ENCODE measurements around the gene CYTH4.

Gene CYTH4

GRCh38 chr22:37291559-37292298, 9.4 kb downstream of the CYTH4 start:
- DNase-seq (ENCODE audit: low read depth): no peak

DNA sequence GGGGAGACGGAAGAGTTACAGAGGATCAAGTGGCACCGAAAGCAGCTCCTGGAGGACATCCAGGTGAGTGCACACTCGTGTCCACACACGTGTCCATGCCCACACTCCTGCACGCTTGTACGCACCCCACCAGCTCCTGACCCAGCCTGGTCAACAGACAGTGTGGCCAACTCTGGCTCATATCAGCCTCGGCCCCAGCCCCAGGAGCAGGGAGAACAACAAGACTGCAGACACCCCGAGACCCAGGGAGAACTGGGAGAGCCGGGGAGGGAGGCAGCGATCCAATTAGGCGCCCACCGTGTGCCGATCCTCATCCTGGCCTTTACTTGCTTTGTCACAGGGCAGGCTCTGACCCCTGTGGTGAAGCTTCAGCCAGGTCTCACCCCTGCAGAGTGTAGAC, 10.3 kb downstream of the CYTH4 start:
- no peak for DNase-seq (ENCODE audit: low read depth)

GRCh38 chr22:37293172-37293571, 10.9 kb downstream of the CYTH4 start:
- no peak for DNase-seq (ENCODE audit: low read depth)

GRCh38 chr22:37294747-37295146, 12.4 kb downstream of the CYTH4 start:
- no peak for DNase-seq (ENCODE audit: low read depth)

DNA sequence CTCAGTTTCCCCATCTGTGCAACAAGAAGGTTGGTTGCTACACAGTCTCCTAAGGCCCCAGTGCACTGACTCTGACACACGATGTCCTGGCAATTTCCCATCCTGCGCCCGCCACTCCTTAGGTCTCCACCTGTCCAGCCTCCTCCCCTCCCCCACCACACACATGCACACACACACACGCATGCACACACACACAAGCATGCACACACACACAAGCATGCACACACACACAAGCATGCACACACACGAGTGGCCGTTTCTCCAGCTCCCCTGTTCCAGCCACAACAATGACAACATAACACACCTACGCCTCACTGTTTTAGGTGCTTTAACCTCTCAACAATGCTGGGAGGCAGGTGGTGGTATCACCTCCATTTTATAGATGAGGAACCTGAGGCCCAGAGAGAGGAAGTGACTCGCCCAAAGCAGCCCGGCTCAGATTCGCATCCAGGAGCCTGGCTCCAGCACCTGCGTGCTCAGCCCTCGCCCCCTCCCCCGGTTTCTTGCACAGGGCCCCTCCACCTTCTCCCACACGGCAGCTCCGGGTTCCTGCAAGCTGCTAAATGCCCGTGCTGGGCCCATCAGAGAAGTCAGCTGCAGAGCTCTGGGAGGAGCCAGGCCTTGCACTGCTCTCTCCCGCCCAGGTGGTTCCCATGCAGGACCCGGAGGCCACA, 13.0 kb downstream of the CYTH4 start:
- no peak for DNase-seq (ENCODE audit: low read depth)

DNA sequence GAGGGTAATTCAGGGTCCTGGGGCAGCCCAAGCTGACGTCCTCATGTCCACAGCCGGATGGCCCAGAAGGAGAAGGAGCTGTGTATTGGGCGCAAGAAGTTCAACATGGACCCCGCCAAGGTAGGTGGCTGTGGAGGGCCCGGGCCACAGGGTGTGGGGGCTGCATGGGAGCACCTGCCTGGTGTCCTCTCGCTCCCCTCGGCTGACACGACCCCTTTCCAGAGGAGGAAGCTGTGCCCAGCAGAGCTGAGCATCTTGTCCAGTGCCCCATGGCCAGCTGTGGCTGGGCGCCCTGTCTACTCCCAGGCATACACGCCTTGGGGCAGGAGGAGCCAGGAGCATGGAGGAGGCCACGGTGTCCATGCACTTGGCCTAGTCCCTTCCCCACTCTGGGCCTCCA, 13.6 kb downstream of the CYTH4 start:
- no peak for DNase-seq (ENCODE audit: low read depth)

- DNase-seq (ENCODE audit: low read depth): no peak
These were observed 16.6 kb downstream of the CYTH4 start for GRCh38 chr22:37298748-37299495.

DNA sequence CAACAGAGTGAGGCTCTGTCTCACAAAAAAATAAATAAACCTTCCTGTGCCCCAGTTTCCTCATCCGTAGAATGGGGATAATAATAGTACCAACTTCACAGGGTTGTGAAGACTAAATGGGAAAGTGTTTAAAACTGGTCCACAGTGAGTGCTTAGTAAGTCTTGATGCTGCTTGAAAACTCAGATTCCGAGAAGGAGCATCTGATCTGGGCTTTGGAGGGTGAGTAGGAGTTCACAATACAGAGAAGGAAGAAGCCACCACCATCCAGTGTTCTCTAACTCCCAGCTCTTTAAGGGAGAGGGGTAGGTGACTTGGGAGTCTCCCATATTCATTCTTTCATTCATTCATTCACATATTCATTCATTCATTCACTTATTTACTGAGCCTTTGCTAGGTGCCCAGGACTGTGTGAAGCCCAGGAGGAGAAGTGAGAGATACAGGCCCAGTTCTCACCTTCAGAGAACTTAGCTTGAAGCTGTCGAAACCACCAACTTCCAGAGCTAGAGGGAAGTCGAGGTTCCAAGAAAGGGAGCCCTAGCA, 17.7 kb downstream of the CYTH4 start:
- DNase-seq (ENCODE audit: low read depth): no peak

GRCh38 chr22:37300551-37301017, 18.3 kb downstream of the CYTH4 start:
- no peak for DNase-seq (ENCODE audit: low read depth)

DNA sequence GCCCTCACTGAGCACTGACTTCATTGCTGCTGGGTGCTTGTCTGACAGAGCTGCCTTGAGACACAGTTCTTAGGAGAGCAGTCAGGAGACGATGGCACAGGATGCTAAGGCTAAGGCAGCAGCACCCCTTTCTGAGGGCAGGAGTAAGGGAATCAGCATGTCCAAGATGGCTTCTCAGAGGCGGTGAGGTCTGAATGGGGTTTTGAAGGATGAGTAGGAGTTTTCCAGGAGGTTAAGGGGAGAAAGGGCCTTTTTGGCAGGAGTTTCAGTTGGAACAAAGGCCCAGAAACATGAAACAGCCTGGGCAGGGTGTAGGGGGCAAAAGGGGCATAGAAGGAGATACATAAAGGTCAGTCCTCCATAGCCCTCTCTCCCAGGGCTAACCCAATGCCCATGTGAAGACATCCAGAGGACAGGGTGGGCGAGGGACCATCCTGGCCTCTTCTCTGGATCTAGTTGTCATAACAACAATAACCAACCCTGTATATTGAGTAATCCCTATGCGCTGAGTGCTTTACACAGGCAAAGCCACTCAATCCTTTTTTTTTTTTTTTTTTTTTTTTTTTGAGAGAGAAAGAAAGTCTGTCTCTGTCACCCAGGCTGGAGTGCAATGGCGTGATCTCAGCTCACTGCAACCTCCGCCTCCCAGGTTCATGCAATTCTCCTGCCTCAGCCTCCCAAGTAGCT, 19.0 kb downstream of the CYTH4 start:
- DNase-seq (ENCODE audit: low read depth): no peak

DNA sequence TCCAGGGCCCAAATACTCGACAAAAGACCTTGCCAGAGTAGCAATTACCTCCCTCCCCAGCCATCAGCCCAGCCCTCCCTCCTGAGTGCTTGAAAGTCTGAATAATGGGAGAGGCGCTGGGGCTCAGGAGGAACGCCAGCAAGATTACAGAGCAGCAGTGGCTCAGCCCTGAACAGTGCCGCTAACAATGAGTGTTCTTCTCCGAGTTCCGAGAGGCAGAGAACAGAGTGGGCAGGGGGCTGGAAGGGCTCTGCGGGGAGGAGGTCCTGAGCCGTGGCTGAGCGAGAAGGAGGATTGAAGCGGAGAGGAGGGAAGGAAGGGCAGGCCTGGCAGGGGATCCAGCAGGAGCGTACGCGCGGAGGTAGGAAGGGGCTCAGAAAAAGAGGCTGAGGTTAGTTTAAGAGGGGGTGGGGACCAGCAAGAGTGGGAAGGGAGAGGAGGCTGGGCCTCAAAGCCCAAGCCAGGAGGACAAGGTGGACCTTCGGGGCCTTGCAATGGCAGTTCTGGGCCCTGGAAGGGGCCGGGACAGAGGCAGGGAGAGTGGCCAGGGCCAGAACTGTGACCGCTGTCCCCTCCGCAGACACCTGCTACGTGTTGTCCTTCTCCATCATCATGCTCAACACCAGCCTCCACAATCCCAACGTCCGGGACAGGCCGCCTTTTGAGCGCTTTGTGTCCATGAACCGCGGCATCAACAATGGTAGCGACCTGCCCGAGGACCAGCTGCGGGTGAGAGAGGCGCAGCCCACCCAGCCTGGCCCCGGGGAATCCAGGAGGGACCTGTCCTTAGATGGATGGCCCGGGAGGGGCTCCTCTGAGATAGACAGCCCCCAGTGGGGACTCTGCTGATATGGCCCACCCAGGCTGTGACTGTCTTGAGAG, 20.6 kb downstream of the CYTH4 start:
- DNase-seq (ENCODE audit: low read depth): no peak

DNA sequence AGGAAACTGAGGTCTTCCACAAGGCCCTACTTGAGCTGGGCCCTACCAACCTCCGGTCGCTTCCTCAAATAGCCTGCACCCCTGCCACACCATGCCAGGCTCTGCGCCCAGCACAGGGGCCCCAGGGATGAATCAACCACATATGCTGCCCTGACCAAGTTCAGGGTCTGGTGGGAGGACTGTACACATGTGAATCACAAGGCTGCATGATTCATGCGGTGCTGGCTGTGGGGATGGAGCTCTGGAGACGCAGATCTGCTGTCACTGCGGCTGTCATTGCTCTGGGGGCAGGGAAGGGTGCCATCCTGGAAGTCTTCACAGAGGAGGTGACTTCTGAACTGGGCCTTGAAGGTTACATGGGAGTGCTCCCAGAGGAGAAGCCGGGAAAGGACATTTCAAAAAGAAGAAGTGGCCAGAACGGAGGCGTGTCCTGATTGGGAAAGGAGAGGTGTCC, 21.5 kb downstream of the CYTH4 start:
- DNase-seq (ENCODE audit: low read depth): peak; percentile 58

- DNase-seq (ENCODE audit: low read depth): no peak
These were observed 22.5 kb downstream of the CYTH4 start for GRCh38 chr22:37304595-37305343.

DNA sequence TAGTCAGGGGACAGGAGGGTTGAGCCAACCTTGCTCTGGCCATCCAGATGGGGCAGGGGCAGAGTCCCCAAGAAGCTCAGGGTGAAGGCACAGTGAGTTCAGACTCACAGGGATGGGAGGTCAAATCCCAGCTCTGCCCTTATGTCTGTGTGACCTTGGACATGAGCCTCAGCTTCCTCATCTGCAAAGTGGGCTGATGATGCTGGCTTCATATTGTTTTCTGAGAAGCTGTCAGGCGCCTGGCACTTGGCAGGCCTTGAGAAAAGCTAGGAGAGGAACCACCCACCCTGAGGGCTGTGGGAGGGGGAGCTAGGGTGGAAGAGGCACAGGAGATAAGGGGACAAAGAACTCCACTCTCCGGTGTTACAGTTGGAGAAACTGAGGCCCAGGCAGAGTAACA, 23.6 kb downstream of the CYTH4 start:
- no peak for DNase-seq (ENCODE audit: low read depth)

DNA sequence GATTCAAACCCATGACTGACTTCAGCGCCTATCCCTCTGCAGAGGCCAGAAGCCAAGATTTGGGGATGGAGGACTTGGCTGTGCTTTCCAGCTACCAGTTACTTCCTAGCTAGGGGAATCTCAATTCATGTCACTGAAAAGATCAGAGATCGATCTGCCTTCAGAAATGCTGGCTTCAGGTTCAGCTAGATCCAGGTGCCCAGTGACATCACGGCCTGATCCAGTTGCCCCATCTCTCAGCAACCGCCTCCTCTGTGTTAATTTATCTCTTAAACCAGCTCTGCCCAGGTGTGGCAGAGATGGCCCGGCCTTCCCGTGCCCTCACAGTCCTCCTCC, 24.2 kb downstream of the CYTH4 start:
- DNase-seq (ENCODE audit: low read depth): no peak

DNA sequence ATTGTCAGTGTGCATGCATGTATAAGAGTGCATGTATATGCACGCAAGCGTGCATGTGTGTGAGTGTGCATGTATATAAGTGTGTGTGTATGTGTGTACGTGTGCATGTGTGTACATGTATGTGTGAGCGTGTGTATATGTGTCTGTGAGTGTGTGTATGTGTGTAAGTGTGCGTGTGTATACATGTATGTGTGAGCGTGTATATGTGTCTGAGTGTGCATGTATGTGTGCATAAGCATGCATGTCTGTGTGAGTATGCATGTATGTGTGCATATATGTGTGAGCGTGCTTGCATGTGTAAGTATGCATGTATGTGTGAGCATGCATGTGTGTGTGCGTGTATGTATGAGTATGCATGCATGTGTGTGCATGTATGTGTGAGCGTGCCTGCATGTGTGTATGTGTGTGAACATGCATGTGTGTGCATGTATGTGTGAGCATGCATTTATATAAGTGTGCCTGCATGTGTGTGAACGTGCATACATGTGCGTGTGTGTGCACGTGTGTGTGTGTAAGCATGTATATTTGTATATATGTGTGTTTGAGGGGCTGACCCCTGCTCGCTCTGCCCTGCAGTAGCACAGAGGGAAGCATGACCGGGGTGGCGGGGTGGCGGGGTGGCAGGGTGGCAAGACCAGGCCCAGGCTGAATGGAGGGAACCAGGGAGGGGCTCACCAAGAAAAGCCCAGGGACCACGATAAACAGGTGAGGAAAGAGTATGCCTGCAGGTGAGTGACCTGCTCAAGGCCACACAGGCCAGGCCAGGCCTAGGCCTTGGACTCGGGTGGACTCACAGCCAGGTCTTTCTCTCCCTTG, 26.3 kb downstream of the CYTH4 start:
- DNase-seq (ENCODE audit: low read depth): no peak

GRCh38 chr22:37309211-37310074, 27.1 kb downstream of the CYTH4 start:
- DNase-seq (ENCODE audit: low read depth): peak; percentile 30

GRCh38 chr22:37310075-37310606, 27.8 kb downstream of the CYTH4 start:
- no peak for DNase-seq (ENCODE audit: low read depth)

All from activated gamma-delta T cell treated with anti-CD3 and anti-CD28 coated beads, Interleukin-2, amount 50 U/mL, for 16 hours (primary cell).